Endothelial cell of umbilical vein (primary cell): ENCODE measurements around the gene CASK.

Source experiments
- CTCF ChIP-seq, 2 donors: IDR thresholded peaks; 1 replicate in 1 of 2; 2 replicates in 1 of 2; pipeline ENCODE4 v1.5.1; 2011; ENCODE audit warnings: low read length in 2 of 2, mild to moderate bottlenecking in 2 of 2, moderate library complexity in 2 of 2, control low read depth in 1 of 2, inconsistent platforms in 1 of 2, low read depth in 1 of 2; ENCODE audit not compliant: insufficient read depth in 1 of 2; ENCODE audit errors: extremely low read depth in 1 of 2
- EZH2 ChIP-seq: IDR thresholded peaks from 2 replicates; pipeline ENCODE4 v1.6.1; 2012; ENCODE audit warnings: borderline replicate concordance, low read depth, mild to moderate bottlenecking, moderate library complexity, low read length, inconsistent platforms; ENCODE audit not compliant: severe bottlenecking
- FOS ChIP-seq: IDR thresholded peaks from 2 replicates; pipeline ENCODE4 v1.6.1; 2011; ENCODE audit warnings: mild to moderate bottlenecking, low read length, moderate library complexity, borderline replicate concordance; ENCODE audit not compliant: insufficient read depth
- JUN ChIP-seq: IDR thresholded peaks from 2 replicates; pipeline ENCODE4 v1.6.1; 2011; ENCODE audit warnings: borderline replicate concordance, low read depth; ENCODE audit not compliant: insufficient read length, insufficient read depth
- MAX ChIP-seq: IDR thresholded peaks from 2 replicates; pipeline ENCODE4 v1.6.1; 2011; ENCODE audit not compliant: insufficient read depth, insufficient read length
- MYC ChIP-seq: IDR thresholded peaks from one replicate; pipeline ENCODE4 v1.6.1; 2011; ENCODE audit warnings: mild to moderate bottlenecking, low read depth, low read length
- POLR2A ChIP-seq: IDR thresholded peaks from 2 replicates; pipeline ENCODE4 v1.6.1; 2012; ENCODE audit warnings: low read depth, mild to moderate bottlenecking, control low read depth, low read length
- POLR2AphosphoS5 ChIP-seq: IDR thresholded peaks from 2 replicates; pipeline ENCODE4 v1.6.1; 2012; ENCODE audit warnings: low read depth, mild to moderate bottlenecking, control low read depth, low read length, moderate library complexity; ENCODE audit not compliant: insufficient read depth

- TF ChIP-seq FOS (no peak), JUN (no peak), MYC (no peak), CTCF (IDR thresholded peaks at IDR 0.05; ENCODE audit: extremely low read depth in 1 of 2, insufficient read depth in 1 of 2, low read depth in 1 of 2, low read length in 2 of 2) (no peak), POLR2A (no peak), POLR2AphosphoS5 (no peak), EZH2 (no peak), MAX (no peak)
Measured at GRCh38 chrX:41689711-41690110, 233.6 kb downstream of the CASK start.
